HEK293T (cell line): ENCODE data around the gene HSPG2.

Source experiments
- BHLHE40 ChIP-seq: fragments of 450-650 bp; IDR thresholded peaks from 2 replicates; pipeline ENCODE4 v1.6.1; 2016; ENCODE audit warnings: mild to moderate bottlenecking, moderate library complexity, borderline replicate concordance
- ELF4 ChIP-seq: fragments of 450-650 bp; IDR thresholded peaks from 2 replicates; pipeline ENCODE4 v1.6.1; 2017; ENCODE audit warnings: antibody characterized with exemption
- FOXA1 ChIP-seq: fragments of 450-650 bp; IDR thresholded peaks from 2 replicates; pipeline ENCODE4 v1.6.1; 2016; ENCODE audit warnings: mild to moderate bottlenecking
- FOXM1 ChIP-seq: fragments of 450-650 bp; IDR thresholded peaks from 2 replicates; pipeline ENCODE4 v1.6.1; 2017; ENCODE audit warnings: mild to moderate bottlenecking, borderline replicate concordance
- HDGF ChIP-seq: fragments of 450-650 bp; IDR thresholded peaks from 2 replicates; pipeline ENCODE4 v1.6.1; 2017; ENCODE audit warnings: antibody characterized with exemption, borderline replicate concordance
- NFRKB ChIP-seq: fragments of 450-650 bp; IDR thresholded peaks from 2 replicates; pipeline ENCODE4 v1.6.1; 2016; ENCODE audit warnings: mild to moderate bottlenecking, moderate library complexity
- PKNOX1 ChIP-seq: fragments of 450-650 bp; IDR thresholded peaks from 2 replicates; pipeline ENCODE4 v1.6.1; 2016
- SP1 ChIP-seq: fragments of 450-650 bp; IDR thresholded peaks from 2 replicates; pipeline ENCODE4 v1.6.1; 2017
- SUZ12 ChIP-seq: fragments of 450-650 bp; IDR thresholded peaks from 2 replicates; pipeline ENCODE4 v1.6.1; 2016; ENCODE audit warnings: mild to moderate bottlenecking
- TARDBP ChIP-seq: fragments of 450-650 bp; IDR thresholded peaks from 2 replicates; pipeline ENCODE4 v1.6.1; 2016
- ZNF384 ChIP-seq: fragments of 450-650 bp; IDR thresholded peaks from 2 replicates; pipeline ENCODE4 v1.6.1; 2016

- TF ChIP-seq FOXA1 = no peak
- no peak for TF ChIP-seq ZNF384
- TF ChIP-seq SP1 = no peak
- no peak for TF ChIP-seq HDGF
- TF ChIP-seq TARDBP = no peak
- no peak for TF ChIP-seq BHLHE40
- no peak for TF ChIP-seq PKNOX1
- TF ChIP-seq FOXM1 = no peak
- no peak for TF ChIP-seq NFRKB
- TF ChIP-seq SUZ12 = no peak
- TF ChIP-seq ELF4 = no peak
Measured at GRCh38 chr1:21873174-21873573, 63.9 kb downstream of the HSPG2 start.
